HG02623 (cell line): ENCODE data around the gene SLC12A1.

Experiments used
- ATAC-seq: cut with Tn5 transposase; IDR thresholded peaks from one replicate; pipeline ENCODE4 v1.9.1; 2021; ENCODE audit warnings: moderate library complexity; ENCODE audit not compliant: unreplicated experiment

SLC12A1 gene

GRCh38 chr15:48205981-48206380 is at the start of gene SLC12A1:
SLC12A1 (plus strand) TSS chr15:48206302; CDS start chr15:48207720, 1,418 bp downstream.
- no peak for ATAC-seq

GRCh38 chr15:48168616-48169015 is 37.5 kb upstream of the SLC12A1 start:
- ATAC-seq = no peak

- ATAC-seq = no peak
Observed at GRCh38 chr15:48170981-48171380, 35.1 kb upstream of the SLC12A1 start.

- ATAC-seq = no peak
Observed at GRCh38 chr15:48175126-48175525, 31.0 kb upstream of the SLC12A1 start.

- ATAC-seq = no peak
Observed at GRCh38 chr15:48176112-48176511, 30.0 kb upstream of the SLC12A1 start.

- ATAC-seq = no peak
Observed at GRCh38 chr15:48176957-48177356, 29.1 kb upstream of the SLC12A1 start.

- peak; percentile 54 for ATAC-seq
Observed at GRCh38 chr15:48177383-48177765, 28.7 kb upstream of the SLC12A1 start.

GRCh38 chr15:48177766-48178647 is 28.1 kb upstream of the SLC12A1 start, which contains the start of gene MYEF2:
MYEF2 (minus strand) TSS chr15:48178295; CDS start chr15:48178237, 58 bp downstream.
- peak; percentile 68 for ATAC-seq

- ATAC-seq = no peak
Observed at GRCh38 chr15:48178648-48178931, 27.5 kb upstream of the SLC12A1 start.

- no peak for ATAC-seq
Observed at GRCh38 chr15:48182749-48183148, 23.4 kb upstream of the SLC12A1 start.

- no peak for ATAC-seq
Observed at GRCh38 chr15:48185529-48185928, 20.6 kb upstream of the SLC12A1 start.

- no peak for ATAC-seq
Observed at GRCh38 chr15:48186271-48186670, 19.8 kb upstream of the SLC12A1 start.

- no peak for ATAC-seq
Observed at GRCh38 chr15:48190932-48191573, 15.0 kb upstream of the SLC12A1 start.

- ATAC-seq = no peak
Observed at GRCh38 chr15:48191574-48192225, 14.4 kb upstream of the SLC12A1 start, which contains the start of gene CTXN2. CTXN2 (plus strand) TSS chr15:48191665; CDS start chr15:48201301, 9,636 bp downstream.

GRCh38 chr15:48202068-48202467 is 4.0 kb upstream of the SLC12A1 start:
- ATAC-seq = no peak

- ATAC-seq = no peak
Observed at GRCh38 chr15:48221261-48221660, 15.2 kb downstream of the SLC12A1 start.

GRCh38 chr15:48221885-48222284 is 15.8 kb downstream of the SLC12A1 start:
- ATAC-seq = no peak

- ATAC-seq = no peak
Observed at GRCh38 chr15:48222627-48223026, 16.5 kb downstream of the SLC12A1 start.

- ATAC-seq = no peak
Observed at GRCh38 chr15:48225771-48226170, 19.7 kb downstream of the SLC12A1 start.

GRCh38 chr15:48230498-48230897 is 24.4 kb downstream of the SLC12A1 start:
- no peak for ATAC-seq

- no peak for ATAC-seq
Observed at GRCh38 chr15:48233246-48233645, 27.1 kb downstream of the SLC12A1 start.

- ATAC-seq = no peak
Observed at GRCh38 chr15:48239334-48239733, 33.2 kb downstream of the SLC12A1 start.
